ENCODE results near the gene WEE1. TPM values are rescaled to one million over a fixed set of nuclear protein-coding genes. Genes with fewer than 3 reads are reported as not detected.

WEE1 gene
- total and polyA plus RNA-seq, 7 donors, result 4.2 to 58.6 (median 8.2) TPM

- H3K4me3 ChIP-seq, result no peak overlapping the region
- intact Hi-C loops (cut with DNase I), result no loop called here
- no peaks in the 10 kb centered on the region for H3K9me3 ChIP-seq
- H3K4me1 ChIP-seq, result no peaks in the 10 kb centered on the region
- ATAC-seq, result no peak
- no peak for DNase-seq
- TF ChIP-seq, protein P1, sequence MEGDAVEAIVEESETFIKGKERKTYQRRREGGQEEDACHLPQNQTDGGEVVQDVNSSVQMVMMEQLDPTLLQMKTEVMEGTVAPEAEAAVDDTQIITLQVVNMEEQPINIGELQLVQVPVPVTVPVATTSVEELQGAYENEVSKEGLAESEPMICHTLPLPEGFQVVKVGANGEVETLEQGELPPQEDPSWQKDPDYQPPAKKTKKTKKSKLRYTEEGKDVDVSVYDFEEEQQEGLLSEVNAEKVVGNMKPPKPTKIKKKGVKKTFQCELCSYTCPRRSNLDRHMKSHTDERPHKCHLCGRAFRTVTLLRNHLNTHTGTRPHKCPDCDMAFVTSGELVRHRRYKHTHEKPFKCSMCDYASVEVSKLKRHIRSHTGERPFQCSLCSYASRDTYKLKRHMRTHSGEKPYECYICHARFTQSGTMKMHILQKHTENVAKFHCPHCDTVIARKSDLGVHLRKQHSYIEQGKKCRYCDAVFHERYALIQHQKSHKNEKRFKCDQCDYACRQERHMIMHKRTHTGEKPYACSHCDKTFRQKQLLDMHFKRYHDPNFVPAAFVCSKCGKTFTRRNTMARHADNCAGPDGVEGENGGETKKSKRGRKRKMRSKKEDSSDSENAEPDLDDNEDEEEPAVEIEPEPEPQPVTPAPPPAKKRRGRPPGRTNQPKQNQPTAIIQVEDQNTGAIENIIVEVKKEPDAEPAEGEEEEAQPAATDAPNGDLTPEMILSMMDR (IDR thresholded peaks at IDR 0.05), result no peak
- no peaks in the 10 kb centered on the region for H3K27me3 ChIP-seq (ENCODE audit: insufficient read depth in 3 of 3, low read length in 2 of 3)
- no peak overlapping the region for H3K27ac ChIP-seq
- H3K36me3 ChIP-seq (ENCODE audit: insufficient read depth in 1 of 2, low read depth in 1 of 2), result no peaks in the 10 kb centered on the region
- WGBS, 3 donors, result 89 to 90% (median 89%) methylated on average over 6 of the region's 6 CpGs
Observed at GRCh38 chr11:9604134-9604533, 30.7 kb downstream of the WEE1 start.

GRCh38 chr11:9605742-9606141 lies 32.3 kb downstream of the WEE1 start:
- 99 to 100% (median 99%) methylated on average over 5 of the region's 5 CpGs for WGBS, 3 donors
- intact Hi-C loops (cut with DNase I), result no loop called here
- TF ChIP-seq, protein P1 (IDR thresholded peaks at IDR 0.05), result no peak

DNA sequence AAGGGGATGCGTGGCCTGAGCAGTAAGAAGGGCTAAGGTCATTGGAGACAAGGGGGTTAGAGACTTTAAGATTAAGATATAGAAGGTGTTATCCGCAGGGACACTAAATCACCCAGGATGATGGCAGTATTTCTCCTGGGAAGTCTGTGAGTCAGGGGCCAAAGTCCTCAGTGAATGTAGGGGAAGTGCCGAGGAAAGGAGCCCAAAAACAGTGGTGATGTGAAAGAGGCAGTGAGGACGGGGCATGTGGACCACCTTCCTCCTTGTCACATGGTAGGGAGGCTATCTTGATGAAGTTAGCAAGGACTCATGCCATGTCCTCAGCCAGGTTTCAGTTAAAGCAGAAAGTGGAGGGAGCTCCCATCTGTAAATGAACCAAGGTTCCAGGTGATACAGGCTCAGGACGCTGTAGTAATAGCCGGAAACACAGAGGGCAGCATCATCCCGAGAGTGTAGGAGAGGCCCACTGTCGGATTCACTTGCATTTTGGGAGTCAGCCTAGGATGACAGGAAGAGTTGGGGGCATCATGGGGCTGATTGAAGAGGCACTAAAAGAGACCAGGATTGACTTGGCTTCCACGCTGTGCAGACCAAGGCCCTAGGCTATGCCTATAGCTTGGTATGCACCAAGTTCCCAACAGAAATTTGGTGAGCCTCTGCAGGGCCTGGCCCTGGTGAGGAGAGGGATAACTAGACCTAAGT lies 33.5 kb downstream of the WEE1 start:
- DNase-seq (no peak), ATAC-seq (no peak)
- no peak overlapping the region for H3K27ac ChIP-seq
- intact Hi-C loops (cut with DNase I), result no loop called here
- H3K36me3 ChIP-seq (ENCODE audit: insufficient read depth in 1 of 2, low read depth in 1 of 2), result no peaks in the 10 kb centered on the region
- H3K27me3 ChIP-seq (ENCODE audit: insufficient read depth in 3 of 3, low read length in 2 of 3), result no peaks in the 10 kb centered on the region
- H3K4me1 ChIP-seq, result no peaks in the 10 kb centered on the region
- 83 to 87% (median 84%) methylated on average over 9 of the region's 9 CpGs for WGBS, 3 donors
- TF ChIP-seq, protein P1 (IDR thresholded peaks at IDR 0.05), result no peak
- no peak overlapping the region for H3K4me3 ChIP-seq
- H3K9me3 ChIP-seq, result no peaks in the 10 kb centered on the region

More at GRCh38 chr11:9605742-9606141, 32.3 kb downstream of the WEE1 start:
- no peaks in the 10 kb centered on the region for H3K27me3 ChIP-seq (ENCODE audit: insufficient read depth in 3 of 3, low read length in 2 of 3)
- H3K9me3 ChIP-seq, result no peaks in the 10 kb centered on the region
- no peaks in the 10 kb centered on the region for H3K36me3 ChIP-seq (ENCODE audit: insufficient read depth in 1 of 2, low read depth in 1 of 2)
- DNase-seq (no peak), ATAC-seq (no peak)
- H3K4me3 ChIP-seq, result no peak overlapping the region
- H3K27ac ChIP-seq, result no peak overlapping the region
- H3K4me1 ChIP-seq, result no peaks in the 10 kb centered on the region

DNA sequence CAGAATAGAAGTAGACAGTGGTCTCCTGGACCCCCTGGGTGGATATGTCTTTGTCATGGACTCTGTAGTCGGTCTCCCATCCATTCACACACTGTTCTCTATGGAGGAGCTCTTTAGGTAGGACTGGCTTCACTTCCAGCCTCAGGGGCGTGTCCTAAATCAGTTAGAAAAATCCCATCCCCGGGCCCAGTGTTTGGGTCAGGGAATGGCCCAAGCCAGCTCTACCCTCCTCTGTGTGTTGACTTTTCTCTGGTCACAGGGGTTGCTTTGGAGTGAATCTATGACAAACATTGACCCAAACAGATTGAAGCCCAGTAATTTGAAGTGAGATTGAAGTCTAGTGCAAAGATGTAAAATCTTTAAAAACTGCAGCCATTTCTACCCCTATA lies 34.0 kb downstream of the WEE1 start:
- WGBS, 3 donors, result 69 to 83% (median 80%) methylated on average over 3 of the region's 3 CpGs
- Histone ChIP-seq H3K27ac (no peak overlapping the region), H3K9me3 (no peaks in the 10 kb centered on the region), H3K27me3 (ENCODE audit: insufficient read depth in 3 of 3, low read length in 2 of 3) (no peaks in the 10 kb centered on the region), H3K4me1 (no peaks in the 10 kb centered on the region), H3K36me3 (ENCODE audit: insufficient read depth in 1 of 2, low read depth in 1 of 2) (no peaks in the 10 kb centered on the region), H3K4me3 (no peak overlapping the region)
- intact Hi-C loops (cut with DNase I), result no loop called here
- no peak for ATAC-seq
- TF ChIP-seq, protein P1 (IDR thresholded peaks at IDR 0.05), result no peak
- no peak for DNase-seq
